Endothelial cell of umbilical vein (primary cell): ENCODE results near the gene STOM. TPM values are rescaled to one million over a fixed set of nuclear protein-coding genes. Genes with fewer than 3 reads are reported as not detected.

Experiments used
- BruUV-seq: library from RNA; stranded (reverse); fragments of 400-500 nt; replicated peaks from 2 replicates; lab custom pipeline; 2021; lab: Mats Ljungman, UMichigan
- CTCF ChIA-PET: fragments of 300-600, 350-600 bp; sonication (Branson Sonifier 250); formaldehyde crosslinking; loops from one replicate; lab custom pipeline; 2021; ENCODE audit warnings: antibody characterized with exemption, inconsistent platforms; lab: Charles Lee
- POLR2A ChIA-PET: fragments of 300-600, 350-600 bp; sonication (Branson Sonifier 250); formaldehyde crosslinking; loops from one replicate; lab custom pipeline; 2021; ENCODE audit warnings: antibody characterized with exemption, inconsistent platforms; lab: Charles Lee
- DNase-seq: peaks from one replicate; pipeline ENCODE4 v3.0.0-alpha.2; 2011; ENCODE audit warnings: low read depth, low spot score
- FAIRE-seq: peaks from 2 replicates; lab custom pipeline; 2011; peaks lifted over from hg19 to GRCh38; lab: Jason Lieb, UNC
- H2AFZ ChIP-seq: 2 replicates; pipeline ENCODE4 v1.6.0; 2012; ENCODE audit warnings: low read depth, low read length, control low read depth, inconsistent platforms
- H3K27ac ChIP-seq: 2 replicates; pipeline ENCODE4 v1.5.1; 2011; ENCODE audit warnings: low read depth, mild to moderate bottlenecking, control low read depth, low read length, moderate library complexity; ENCODE audit not compliant: insufficient read depth
- H3K27me3 ChIP-seq, 2 experiments: 2 replicates each; pipeline versions ENCODE4 v1.6.0 to v1.6.1; 2011; ENCODE audit warnings: low read length in 2 of 2, mixed read lengths in 1 of 2; ENCODE audit not compliant: control insufficient read depth in 2 of 2, insufficient read depth in 2 of 2
- H3K36me3 ChIP-seq, 2 experiments: 2 replicates in 1 of 2; 3 replicates in 1 of 2; pipeline ENCODE4 v1.5.1; 2011; ENCODE audit warnings: low read length in 2 of 2, mild to moderate bottlenecking in 1 of 2, moderate library complexity in 1 of 2; ENCODE audit not compliant: control insufficient read depth in 2 of 2, insufficient read depth in 2 of 2; ENCODE audit errors: extremely low read depth in 1 of 2
- H3K4me1 ChIP-seq: 3 replicates; pipeline ENCODE4 v1.5.1; 2011; ENCODE audit warnings: mild to moderate bottlenecking, low read length; ENCODE audit not compliant: control insufficient read depth, insufficient read depth; ENCODE audit errors: extremely low read depth
- H3K4me2 ChIP-seq: 2 replicates; pipeline ENCODE4 v1.6.1; 2011; ENCODE audit warnings: low read length, control low read depth, mixed read lengths; ENCODE audit not compliant: insufficient read depth
- H3K4me3 ChIP-seq, 3 experiments: fragments of 200-600 bp in 1 of 3; sonication (generic), shearing (Covaris generic) in 1 of 3; replicated peaks in 1 of 3; 2 replicates each; pipeline ENCODE4 v1.5.1; 2011 to 2016; ENCODE audit warnings: control low read depth in 3 of 3, low read length in 3 of 3, mild to moderate bottlenecking in 2 of 3, inconsistent platforms in 1 of 3, low read depth in 1 of 3, moderate library complexity in 1 of 3; ENCODE audit not compliant: insufficient read depth in 1 of 3
- H3K79me2 ChIP-seq: 2 replicates; pipeline ENCODE4 v1.6.0; 2012; ENCODE audit warnings: low read length, inconsistent platforms; ENCODE audit not compliant: control insufficient read depth, insufficient read depth
- H3K9ac ChIP-seq: replicated peaks from 2 replicates; pipeline ENCODE3; 2011; ENCODE audit warnings: low read length, control low read depth; ENCODE audit not compliant: insufficient read depth; ENCODE audit errors: extremely low read depth
- H3K9me1 ChIP-seq: replicated peaks from 3 replicates; pipeline ENCODE4 v1.6.0; 2011; ENCODE audit warnings: mild to moderate bottlenecking, low read length; ENCODE audit not compliant: control insufficient read depth, insufficient read depth; ENCODE audit errors: extremely low read depth
- H3K9me3 ChIP-seq: replicated peaks from 2 replicates; pipeline ENCODE4 v1.5.1; 2012; ENCODE audit warnings: low read length, inconsistent platforms; ENCODE audit not compliant: control insufficient read depth, insufficient read depth
- H4K20me1 ChIP-seq: replicated peaks from 2 replicates; pipeline ENCODE3; 2011; ENCODE audit warnings: mild to moderate bottlenecking, low read length; ENCODE audit not compliant: control insufficient read depth, insufficient read depth; ENCODE audit errors: extremely low read depth
- CTCF ChIP-seq, 2 donors: IDR thresholded peaks; 1 replicate in 1 of 2; 2 replicates in 1 of 2; pipeline ENCODE4 v1.5.1; 2011; ENCODE audit warnings: low read length in 2 of 2, mild to moderate bottlenecking in 2 of 2, moderate library complexity in 2 of 2, control low read depth in 1 of 2, inconsistent platforms in 1 of 2, low read depth in 1 of 2; ENCODE audit not compliant: insufficient read depth in 1 of 2; ENCODE audit errors: extremely low read depth in 1 of 2
- EZH2 ChIP-seq: IDR thresholded peaks from 2 replicates; pipeline ENCODE4 v1.6.1; 2012; ENCODE audit warnings: borderline replicate concordance, low read depth, mild to moderate bottlenecking, moderate library complexity, low read length, inconsistent platforms; ENCODE audit not compliant: severe bottlenecking
- FOS ChIP-seq: IDR thresholded peaks from 2 replicates; pipeline ENCODE4 v1.6.1; 2011; ENCODE audit warnings: mild to moderate bottlenecking, low read length, moderate library complexity, borderline replicate concordance; ENCODE audit not compliant: insufficient read depth
- GATA2 ChIP-seq: IDR thresholded peaks from 2 replicates; pipeline ENCODE4 v1.7.0; 2011; ENCODE audit warnings: low read depth, mild to moderate bottlenecking, moderate library complexity, mixed read lengths, low read length; ENCODE audit not compliant: insufficient read length, insufficient read depth
- JUN ChIP-seq: IDR thresholded peaks from 2 replicates; pipeline ENCODE4 v1.6.1; 2011; ENCODE audit warnings: borderline replicate concordance, low read depth; ENCODE audit not compliant: insufficient read length, insufficient read depth
- MAX ChIP-seq: IDR thresholded peaks from 2 replicates; pipeline ENCODE4 v1.6.1; 2011; ENCODE audit not compliant: insufficient read depth, insufficient read length
- MYC ChIP-seq: IDR thresholded peaks from one replicate; pipeline ENCODE4 v1.6.1; 2011; ENCODE audit warnings: mild to moderate bottlenecking, low read depth, low read length
- POLR2A ChIP-seq: IDR thresholded peaks from 2 replicates; pipeline ENCODE4 v1.6.1; 2012; ENCODE audit warnings: low read depth, mild to moderate bottlenecking, control low read depth, low read length
- POLR2AphosphoS5 ChIP-seq: IDR thresholded peaks from 2 replicates; pipeline ENCODE4 v1.6.1; 2012; ENCODE audit warnings: low read depth, mild to moderate bottlenecking, control low read depth, low read length, moderate library complexity; ENCODE audit not compliant: insufficient read depth
- dilution Hi-C: fragments of 300-500 bp; cut with MboI; formaldehyde crosslinking; loops from one replicate; pipeline ENCODE4 v1.15.0; 2019; ENCODE audit warnings: low sequenced_read_pairs; ENCODE audit not compliant: extremely low pct_ligation_motif_present
- intact Hi-C: fragments of 100-400 bp; cut with micrococcal nuclease; formaldehyde crosslinking; loops from one replicate; pipeline ENCODE4 v1.10.0; 2022
- polyA plus RNA-seq, 4 experiments: library from polyadenylated mRNA; depleted of rRNA in 3 of 4; stranded (reverse) in 3 of 4; unstranded in 1 of 4; fragments of >200 nt; gene quantifications; 2 replicates each; pipeline versions ENCODE4 v1.2.1 to v1.2.3, GENCODE V29; 2011 to 2012; ENCODE audit warnings: missing spikeins in 1 of 4
- total RNA-seq: library from RNA; stranded (reverse); gene quantifications from 2 replicates; pipeline ENCODE4 v1.2.3, GENCODE V29; 2021

The STOM gene
- total and polyA plus RNA-seq, 2 donors (not counting 3 experiments of a cell fraction or from before 2014, with no cell fraction given), result 153 to 170 TPM

- DNase-seq, result no peak
- H3K27ac ChIP-seq, result no peak overlapping the region
- H3K4me1 ChIP-seq, result no peaks in the 10 kb centered on the region
- no peaks in the 10 kb centered on the region for H3K9me1 ChIP-seq
- no peak overlapping the region for H2AFZ ChIP-seq
- H3K4me2 ChIP-seq, result no peak overlapping the region
- intact Hi-C loops (no loop called here), dilution Hi-C loops (no loop called here)
- peaks cover 13 to 37% of the 10 kb centered on the region in 2 experiments for H3K36me3 ChIP-seq
- no peaks in the 10 kb centered on the region for H3K79me2 ChIP-seq
- no peaks in the 10 kb centered on the region for H3K9me3 ChIP-seq
- ChIA-PET POLR2A (no interaction called here), CTCF (interaction anchor here (1.3 to 2.2 kb wide), 3 partner anchors 10 to 95 kb away, joined by 5 to 8 read pairs (median 5); no protein-coding TSS in a partner anchor)
- no peaks in the 10 kb centered on the region for H4K20me1 ChIP-seq
- BruUV-seq, result no TSS peak
- TF ChIP-seq FOS (no peak), EZH2 (no peak), CTCF (IDR thresholded peaks at IDR 0.05; ENCODE audit: extremely low read depth in 1 of 2, insufficient read depth in 1 of 2, low read depth in 1 of 2, low read length in 2 of 2) (no peak), POLR2A (no peak), MYC (no peak)
- H3K9ac ChIP-seq, result no peak overlapping the region
- no peak for FAIRE-seq
- no peaks in the 10 kb centered on the region for H3K27me3 ChIP-seq
- no peak overlapping the region for H3K4me3 ChIP-seq
Measured at GRCh38 chr9:121308765-121309164, 61.3 kb downstream of the STOM start.

GRCh38 chr9:121307976-121308375 is 62.1 kb downstream of the STOM start:
- Histone ChIP-seq H3K27ac (no peak overlapping the region), H4K20me1 (no peaks in the 10 kb centered on the region), H3K79me2 (no peaks in the 10 kb centered on the region), H3K27me3 (no peaks in the 10 kb centered on the region), H3K4me1 (no peaks in the 10 kb centered on the region), H3K4me2 (no peak overlapping the region), H3K4me3 (no peak overlapping the region), H2AFZ (no peak overlapping the region), H3K9me1 (no peaks in the 10 kb centered on the region), H3K36me3 (peaks cover 10 to 37% of the 10 kb centered on the region in 2 experiments), H3K9me3 (no peaks in the 10 kb centered on the region), H3K9ac (no peak overlapping the region)
- no peak for TF ChIP-seq POLR2AphosphoS5
- TF ChIP-seq JUN, result no peak
- TF ChIP-seq MYC, result no peak
- TF ChIP-seq MAX, result no peak
- no peak for TF ChIP-seq CTCF (IDR thresholded peaks at IDR 0.05; ENCODE audit: extremely low read depth in 1 of 2, insufficient read depth in 1 of 2, low read depth in 1 of 2, low read length in 2 of 2)
- TF ChIP-seq GATA2, result no peak
- TF ChIP-seq FOS, result no peak
- no peak for TF ChIP-seq POLR2A
- intact Hi-C loops (no loop called here), dilution Hi-C loops (no loop called here)
- no TSS peak for BruUV-seq
- DNase-seq (no peak), FAIRE-seq (no peak)
- CTCF ChIA-PET, result interaction anchor here (0.7 to 2.0 kb wide), 3 partner anchors 9 to 29 kb away, joined by 3 to 5 read pairs (median 3); no protein-coding TSS in a partner anchor
- POLR2A ChIA-PET, result no interaction called here
